HCT116 (cell line): ENCODE measurements around the gene NEK8. TPM values are rescaled to one million over a fixed set of nuclear protein-coding genes. Genes with fewer than 3 reads are reported as not detected.

ENCODE experiments used
- ATAC-seq: fragments of 200-7000 bp; cut with Tn5 transposase; 2 replicates; pipeline ENCODE4 v1.9.1; 2020; ENCODE audit warnings: mild to moderate bottlenecking, moderate library complexity
- BruUV-seq: library from RNA; stranded (reverse); fragments of 400-500 nt; replicated peaks from 2 replicates; lab custom pipeline; 2021; lab: Mats Ljungman, UMichigan
- CTCF ChIA-PET: fragments of 300-600 bp; sonication (Branson Sonifier 250); formaldehyde crosslinking; loops from one replicate; lab custom pipeline; 2021; ENCODE audit warnings: antibody characterized with exemption; lab: Charles Lee
- POLR2A ChIA-PET: fragments of 300-600, 350-600 bp; sonication (Branson Sonifier 250); formaldehyde crosslinking; loops from one replicate; lab custom pipeline; 2021; ENCODE audit warnings: antibody characterized with exemption; lab: Charles Lee
- RAD21 ChIA-PET, 2 experiments: fragments of 300-600 bp; sonication (Branson Sonifier 250); formaldehyde crosslinking; loops; one replicate each; lab custom pipeline; 2023; ENCODE audit warnings: low total read pairs in 2 of 2; ENCODE audit not compliant: uncharacterized antibody in 2 of 2, unreplicated experiment in 2 of 2, low non-redundant PET in 1 of 2; lab: Charles Lee
- DNase-seq: peaks from one replicate; pipeline ENCODE4 v3.0.0-alpha.2; 2010; ENCODE audit warnings: low read depth, low spot score
- H2AFZ ChIP-seq: fragments of 200-600 bp; shearing (Covaris generic), sonication (generic); 2 replicates; pipeline ENCODE4 v1.6.1; 2017; ENCODE audit warnings: low read depth, mixed run types, mixed read lengths, antibody characterized with exemption, low read length; ENCODE audit not compliant: poor library complexity, severe bottlenecking
- H3K27ac ChIP-seq: 2 replicates; pipeline ENCODE4 v1.5.1; 2012; ENCODE audit warnings: low read depth, low read length
- H3K27me3 ChIP-seq: fragments of 200-600 bp; sonication (generic); 2 replicates; pipeline ENCODE4 v1.6.1; 2016; ENCODE audit warnings: mixed run types, low read length, mixed read lengths; ENCODE audit not compliant: insufficient read depth
- H3K36me3 ChIP-seq, 2 experiments: fragments of 200-500 bp in 1 of 2; fragments of 200-600 bp in 1 of 2; sonication (Bioruptor generic) in 1 of 2; sonication (generic) in 1 of 2; 2 replicates each; pipeline versions ENCODE4 v1.5.1 to v1.6.1; 2014 to 2016; ENCODE audit warnings: low read length in 2 of 2, inconsistent platforms in 1 of 2, mixed read lengths in 1 of 2, mixed run types in 1 of 2; ENCODE audit not compliant: insufficient read depth in 2 of 2, control insufficient read depth in 1 of 2
- H3K4me1 ChIP-seq, 2 experiments: fragments of 200-600 bp in 1 of 2; sonication (generic) in 1 of 2; 2 replicates each; pipeline versions ENCODE4 v1.5.1 to v1.6.1; 2012 to 2017; ENCODE audit warnings: low read length in 2 of 2, inconsistent platforms in 1 of 2, mild to moderate bottlenecking in 1 of 2, mixed read lengths in 1 of 2, mixed run types in 1 of 2, moderate library complexity in 1 of 2; ENCODE audit not compliant: insufficient read depth in 2 of 2, control insufficient read depth in 1 of 2
- H3K4me2 ChIP-seq: fragments of 200-600 bp; sonication (generic); 2 replicates; pipeline ENCODE4 v1.6.1; 2017; ENCODE audit warnings: mixed run types, low read length, mixed read lengths
- H3K4me3 ChIP-seq, 2 experiments: fragments of 200-600 bp in 1 of 2; sonication (generic) in 1 of 2; replicated peaks in 1 of 2; 2 replicates each; pipeline ENCODE4 v1.5.1; 2011 to 2016; ENCODE audit warnings: low read length in 2 of 2, control low read depth in 1 of 2, low read depth in 1 of 2, mild to moderate bottlenecking in 1 of 2, mixed read lengths in 1 of 2, mixed run types in 1 of 2
- H3K79me2 ChIP-seq: fragments of 200-600 bp; sonication (generic); 2 replicates; pipeline ENCODE4 v1.6.1; 2017; ENCODE audit warnings: mild to moderate bottlenecking, mixed run types, low read length, moderate library complexity, mixed read lengths; ENCODE audit not compliant: insufficient read depth
- H3K9ac ChIP-seq: fragments of 200-600 bp; sonication (generic); 2 replicates; pipeline ENCODE4 v1.6.1; 2016; ENCODE audit warnings: low read length, mixed read lengths
- H3K9me2 ChIP-seq: fragments of 200-600 bp; sonication (generic), shearing (Covaris generic); 2 replicates; pipeline ENCODE4 v1.6.1; 2017; ENCODE audit warnings: mixed run types, mild to moderate bottlenecking, moderate library complexity; ENCODE audit not compliant: insufficient read depth
- H3K9me3 ChIP-seq, 2 experiments: fragments of 200-500 bp in 1 of 2; fragments of 200-600 bp in 1 of 2; sonication (Bioruptor generic) in 1 of 2; sonication (generic) in 1 of 2; 2 replicates each; pipeline ENCODE4 v1.6.1; 2014 to 2017; ENCODE audit warnings: low read length in 2 of 2, mixed read lengths in 2 of 2, inconsistent platforms in 1 of 2, low read depth in 1 of 2, mild to moderate bottlenecking in 1 of 2, mixed run types in 1 of 2, moderate library complexity in 1 of 2; ENCODE audit not compliant: control insufficient read depth in 1 of 2, insufficient read depth in 1 of 2
- H4K20me1 ChIP-seq: fragments of 200-600 bp; sonication (generic), shearing (Covaris generic); 2 replicates; pipeline ENCODE4 v1.6.1; 2017; ENCODE audit warnings: mixed run types, mild to moderate bottlenecking, moderate library complexity; ENCODE audit not compliant: insufficient read depth
- CEBPB ChIP-seq: IDR thresholded peaks from 2 replicates; pipeline ENCODE4 v1.6.1; 2012; ENCODE audit warnings: low read depth
- EZH2 ChIP-seq: fragments of 200-600 bp; sonication (generic); IDR thresholded peaks from 2 replicates; pipeline ENCODE4 v1.6.1; 2017; ENCODE audit warnings: antibody characterized with exemption, mixed run types
- EZH2phosphoT487 ChIP-seq: fragments of 200-600 bp; IDR thresholded peaks from 2 replicates; pipeline ENCODE4 v1.6.1; 2018; ENCODE audit warnings: antibody characterized with exemption, borderline replicate concordance
- JUND ChIP-seq: IDR thresholded peaks from 2 replicates; pipeline ENCODE4 v1.6.1; 2012
- POLR2A ChIP-seq: IDR thresholded peaks from 2 replicates; pipeline ENCODE4 v1.7.0; 2011; ENCODE audit warnings: borderline replicate concordance; ENCODE audit not compliant: insufficient read depth, insufficient read length; ENCODE audit errors: extremely low read depth
- POLR2AphosphoS5 ChIP-seq: IDR thresholded peaks from 2 replicates; pipeline ENCODE4 v1.6.1; 2011; ENCODE audit warnings: mild to moderate bottlenecking, low read depth, low read length, moderate library complexity
- RAD21 ChIP-seq: IDR thresholded peaks from 2 replicates; pipeline ENCODE4 v1.6.1; 2012; ENCODE audit warnings: low read depth, mild to moderate bottlenecking
- SIN3A ChIP-seq: IDR thresholded peaks from 2 replicates; pipeline ENCODE4 v1.6.1; 2012; ENCODE audit warnings: low read depth
- SP1 ChIP-seq: IDR thresholded peaks from 2 replicates; pipeline ENCODE4 v1.6.1; 2012; ENCODE audit warnings: low read depth
- TCF7L2 ChIP-seq: IDR thresholded peaks from 2 replicates; pipeline ENCODE4 v1.7.0; 2011; ENCODE audit warnings: borderline replicate concordance, inconsistent platforms; ENCODE audit not compliant: insufficient read depth, insufficient read length; ENCODE audit errors: extremely low read depth
- ZFX ChIP-seq: fragments of 450-650 bp; IDR thresholded peaks from 2 replicates; pipeline ENCODE4 v1.6.1; 2017
- intact Hi-C: fragments of 100-400 bp; cut with micrococcal nuclease; formaldehyde crosslinking; loops from 2 replicates; pipeline ENCODE4 v1.10.0; 2022
- total RNA-seq: library from RNA; stranded (reverse); gene quantifications from one replicate; pipeline ENCODE4 v1.2.1, GENCODE V29; 2021; ENCODE audit not compliant: unreplicated experiment
- TF ChIP-seq, protein P1 (sequence below), 3 experiments: fragments of 200-600 bp in 1 of 3; sonication (generic) in 1 of 3; IDR thresholded peaks in 2 of 3; conservative IDR thresholded peaks in 1 of 3; 2 replicates each; pipeline ENCODE4 v1.5.1; 2012 to 2017; ENCODE audit warnings: low read depth in 2 of 3, low read length in 2 of 3, antibody characterized with exemption in 1 of 3, borderline replicate concordance in 1 of 3, control low read depth in 1 of 3, mild to moderate bottlenecking in 1 of 3, mixed read lengths in 1 of 3, mixed run types in 1 of 3, moderate library complexity in 1 of 3; ENCODE audit not compliant: insufficient read depth in 1 of 3
- TF ChIP-seq, protein P2 (sequence below): IDR thresholded peaks from 2 replicates; pipeline ENCODE4 v1.6.1; 2012; ENCODE audit warnings: low read depth
- TF ChIP-seq, protein P3 (sequence below): IDR thresholded peaks from 2 replicates; pipeline ENCODE4 v1.6.1; 2011; ENCODE audit warnings: mild to moderate bottlenecking, low read length, moderate library complexity; ENCODE audit not compliant: insufficient replicate concordance; ENCODE audit errors: extremely low read depth

NEK8 gene
- total RNA-seq, 1 experiment from 2014 or later = 7.0 TPM

DNA sequence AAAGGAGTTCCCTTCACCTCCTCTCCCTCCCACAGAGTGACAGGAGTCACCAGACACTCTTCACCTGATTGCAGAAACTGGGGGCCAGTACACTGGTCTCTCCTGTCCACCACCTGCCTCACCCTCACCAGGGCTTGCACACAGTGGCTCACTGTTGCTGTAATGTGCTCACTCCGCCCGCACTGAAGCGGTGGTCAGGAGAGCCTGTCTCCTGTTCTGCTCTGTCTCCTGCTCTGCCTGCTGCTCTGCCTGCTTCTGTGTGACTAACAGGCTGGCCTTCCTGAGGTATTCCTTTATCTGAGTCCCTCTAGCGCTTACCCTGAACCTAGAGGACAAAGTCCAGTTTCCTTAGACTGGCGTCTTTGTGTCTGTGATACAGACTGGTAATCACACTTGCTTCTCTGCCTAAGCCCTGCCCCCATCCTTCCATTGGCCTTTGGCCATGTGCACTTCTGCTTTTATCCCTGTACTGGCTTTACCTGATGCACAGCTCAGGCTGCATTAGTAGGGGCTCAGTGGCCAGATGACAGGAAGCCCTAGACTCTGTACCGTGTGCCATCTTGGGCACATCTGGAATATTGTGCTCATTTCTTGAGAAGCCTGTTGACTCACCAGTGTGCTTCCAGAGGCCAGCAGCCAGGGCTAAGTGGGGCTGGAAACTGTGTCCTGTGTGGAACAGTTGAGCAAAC, 30.2 kb upstream of the NEK8 start (continued):
- TF ChIP-seq, protein P1, sequence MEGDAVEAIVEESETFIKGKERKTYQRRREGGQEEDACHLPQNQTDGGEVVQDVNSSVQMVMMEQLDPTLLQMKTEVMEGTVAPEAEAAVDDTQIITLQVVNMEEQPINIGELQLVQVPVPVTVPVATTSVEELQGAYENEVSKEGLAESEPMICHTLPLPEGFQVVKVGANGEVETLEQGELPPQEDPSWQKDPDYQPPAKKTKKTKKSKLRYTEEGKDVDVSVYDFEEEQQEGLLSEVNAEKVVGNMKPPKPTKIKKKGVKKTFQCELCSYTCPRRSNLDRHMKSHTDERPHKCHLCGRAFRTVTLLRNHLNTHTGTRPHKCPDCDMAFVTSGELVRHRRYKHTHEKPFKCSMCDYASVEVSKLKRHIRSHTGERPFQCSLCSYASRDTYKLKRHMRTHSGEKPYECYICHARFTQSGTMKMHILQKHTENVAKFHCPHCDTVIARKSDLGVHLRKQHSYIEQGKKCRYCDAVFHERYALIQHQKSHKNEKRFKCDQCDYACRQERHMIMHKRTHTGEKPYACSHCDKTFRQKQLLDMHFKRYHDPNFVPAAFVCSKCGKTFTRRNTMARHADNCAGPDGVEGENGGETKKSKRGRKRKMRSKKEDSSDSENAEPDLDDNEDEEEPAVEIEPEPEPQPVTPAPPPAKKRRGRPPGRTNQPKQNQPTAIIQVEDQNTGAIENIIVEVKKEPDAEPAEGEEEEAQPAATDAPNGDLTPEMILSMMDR (IDR thresholded peaks at IDR 0.05 in 2 of 3, conservative IDR thresholded peaks at IDR 0.05 in 1 of 3; ENCODE audit: borderline replicate concordance in 1 of 3, insufficient read depth in 1 of 3, low read depth in 2 of 3, low read length in 2 of 3) = no peak
- TF ChIP-seq POLR2A (no peak), CEBPB (no peak)

DNA sequence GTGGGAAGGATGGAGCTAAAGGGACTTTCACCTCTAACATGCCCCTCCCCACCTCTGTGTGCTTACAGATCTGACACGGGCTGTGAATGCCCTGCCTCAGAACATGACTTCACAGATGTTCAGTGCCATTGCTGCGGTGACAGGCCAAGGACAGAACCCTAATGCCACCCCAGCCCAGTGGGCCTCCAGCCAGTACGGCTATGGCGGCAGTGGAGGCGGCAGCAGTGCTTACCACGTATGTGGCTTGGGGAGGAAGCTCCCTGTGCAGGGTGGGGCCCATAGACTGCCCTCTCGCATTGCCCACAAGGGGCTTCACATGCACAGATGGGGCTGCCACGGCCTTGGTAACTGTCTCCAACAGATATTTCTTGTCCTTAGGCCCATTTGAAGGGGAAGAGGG, 28.3 kb upstream of the NEK8 start:
- H3K9ac ChIP-seq = no peak overlapping the region
- no peak overlapping the region for H3K4me2 ChIP-seq
- H3K27ac ChIP-seq = no peak overlapping the region
- ChIA-PET POLR2A (interaction anchor here (1.5 kb wide), 1 partner anchor 11 kb away, joined by 7 read pairs; the partner anchor contains the start of gene PROCA1), CTCF (no interaction called here), RAD21 (no interaction called here)
- H3K79me2 ChIP-seq = no peaks in the 10 kb centered on the region
- no peak overlapping the region for H2AFZ ChIP-seq
- no TSS peak for BruUV-seq
- no peaks in the 10 kb centered on the region for H3K27me3 ChIP-seq
- no peak overlapping the region for H3K4me3 ChIP-seq
- intact Hi-C loops = no loop called here
- no peaks in the 10 kb centered on the region for H3K9me2 ChIP-seq
- no peaks in the 10 kb centered on the region for H4K20me1 ChIP-seq
- DNase-seq (no peak), ATAC-seq (no peak)
- no peaks in the 10 kb centered on the region for H3K9me3 ChIP-seq
- no peaks in the 10 kb centered on the region for H3K4me1 ChIP-seq
- H3K36me3 ChIP-seq = peaks cover 50 to 52% of the 10 kb centered on the region in 2 experiments
- TF ChIP-seq POLR2AphosphoS5 (no peak), EZH2phosphoT487 (no peak), EZH2 (no peak), SP1 (no peak), JUND (no peak), TCF7L2 (no peak), RAD21 (no peak), SIN3A (no peak), ZFX (no peak)
- TF ChIP-seq, protein P2, sequence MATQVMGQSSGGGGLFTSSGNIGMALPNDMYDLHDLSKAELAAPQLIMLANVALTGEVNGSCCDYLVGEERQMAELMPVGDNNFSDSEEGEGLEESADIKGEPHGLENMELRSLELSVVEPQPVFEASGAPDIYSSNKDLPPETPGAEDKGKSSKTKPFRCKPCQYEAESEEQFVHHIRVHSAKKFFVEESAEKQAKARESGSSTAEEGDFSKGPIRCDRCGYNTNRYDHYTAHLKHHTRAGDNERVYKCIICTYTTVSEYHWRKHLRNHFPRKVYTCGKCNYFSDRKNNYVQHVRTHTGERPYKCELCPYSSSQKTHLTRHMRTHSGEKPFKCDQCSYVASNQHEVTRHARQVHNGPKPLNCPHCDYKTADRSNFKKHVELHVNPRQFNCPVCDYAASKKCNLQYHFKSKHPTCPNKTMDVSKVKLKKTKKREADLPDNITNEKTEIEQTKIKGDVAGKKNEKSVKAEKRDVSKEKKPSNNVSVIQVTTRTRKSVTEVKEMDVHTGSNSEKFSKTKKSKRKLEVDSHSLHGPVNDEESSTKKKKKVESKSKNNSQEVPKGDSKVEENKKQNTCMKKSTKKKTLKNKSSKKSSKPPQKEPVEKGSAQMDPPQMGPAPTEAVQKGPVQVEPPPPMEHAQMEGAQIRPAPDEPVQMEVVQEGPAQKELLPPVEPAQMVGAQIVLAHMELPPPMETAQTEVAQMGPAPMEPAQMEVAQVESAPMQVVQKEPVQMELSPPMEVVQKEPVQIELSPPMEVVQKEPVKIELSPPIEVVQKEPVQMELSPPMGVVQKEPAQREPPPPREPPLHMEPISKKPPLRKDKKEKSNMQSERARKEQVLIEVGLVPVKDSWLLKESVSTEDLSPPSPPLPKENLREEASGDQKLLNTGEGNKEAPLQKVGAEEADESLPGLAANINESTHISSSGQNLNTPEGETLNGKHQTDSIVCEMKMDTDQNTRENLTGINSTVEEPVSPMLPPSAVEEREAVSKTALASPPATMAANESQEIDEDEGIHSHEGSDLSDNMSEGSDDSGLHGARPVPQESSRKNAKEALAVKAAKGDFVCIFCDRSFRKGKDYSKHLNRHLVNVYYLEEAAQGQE = no peak
- TF ChIP-seq, protein P1 (IDR thresholded peaks at IDR 0.05 in 2 of 3, conservative IDR thresholded peaks at IDR 0.05 in 1 of 3; ENCODE audit: borderline replicate concordance in 1 of 3, insufficient read depth in 1 of 3, low read depth in 2 of 3, low read length in 2 of 3) = no peak
- TF ChIP-seq, protein P3, sequence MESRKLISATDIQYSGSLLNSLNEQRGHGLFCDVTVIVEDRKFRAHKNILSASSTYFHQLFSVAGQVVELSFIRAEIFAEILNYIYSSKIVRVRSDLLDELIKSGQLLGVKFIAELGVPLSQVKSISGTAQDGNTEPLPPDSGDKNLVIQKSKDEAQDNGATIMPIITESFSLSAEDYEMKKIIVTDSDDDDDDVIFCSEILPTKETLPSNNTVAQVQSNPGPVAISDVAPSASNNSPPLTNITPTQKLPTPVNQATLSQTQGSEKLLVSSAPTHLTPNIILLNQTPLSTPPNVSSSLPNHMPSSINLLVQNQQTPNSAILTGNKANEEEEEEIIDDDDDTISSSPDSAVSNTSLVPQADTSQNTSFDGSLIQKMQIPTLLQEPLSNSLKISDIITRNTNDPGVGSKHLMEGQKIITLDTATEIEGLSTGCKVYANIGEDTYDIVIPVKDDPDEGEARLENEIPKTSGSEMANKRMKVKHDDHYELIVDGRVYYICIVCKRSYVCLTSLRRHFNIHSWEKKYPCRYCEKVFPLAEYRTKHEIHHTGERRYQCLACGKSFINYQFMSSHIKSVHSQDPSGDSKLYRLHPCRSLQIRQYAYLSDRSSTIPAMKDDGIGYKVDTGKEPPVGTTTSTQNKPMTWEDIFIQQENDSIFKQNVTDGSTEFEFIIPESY = no peak
